ENCODE results near the gene KRTAP5-5.
A peak's percentile ranks its signal among the peaks of the same experiment; 100 is the strongest.
"Not testable (repeated sequence)": the region's sequence is repeated elsewhere in the genome, so short reads cannot be mapped to it uniquely, and the experiment has no call there.

Gene KRTAP5-5

GRCh38 chr11:1643146-1643690 is 13.6 kb downstream of the KRTAP5-5 start:
- DNase-seq: no peak

GRCh38 chr11:1644601-1645356 is 15.2 kb downstream of the KRTAP5-5 start:
- no peak for DNase-seq

- no peak for DNase-seq
Measured at GRCh38 chr11:1645357-1645821, 15.8 kb downstream of the KRTAP5-5 start.

GRCh38 chr11:1646540-1646939 is 17.0 kb downstream of the KRTAP5-5 start:
- DNase-seq: not testable (repeated sequence)

- no peak for DNase-seq
Measured at GRCh38 chr11:1647901-1648652, 18.5 kb downstream of the KRTAP5-5 start.

- DNase-seq: no peak
Measured at GRCh38 chr11:1648653-1649420, 19.3 kb downstream of the KRTAP5-5 start.

- no peak for DNase-seq
Measured at GRCh38 chr11:1650034-1650917, 20.7 kb downstream of the KRTAP5-5 start.

GRCh38 chr11:1650918-1651262 is 21.3 kb downstream of the KRTAP5-5 start:
- DNase-seq: no peak

GRCh38 chr11:1651411-1651980 is 21.9 kb downstream of the KRTAP5-5 start:
- DNase-seq: no peak

GRCh38 chr11:1652026-1652425 is 22.5 kb downstream of the KRTAP5-5 start:
- no peak for DNase-seq

GRCh38 chr11:1652442-1652770 is 22.8 kb downstream of the KRTAP5-5 start:
- DNase-seq: no peak

- DNase-seq: peak; percentile 28
Measured at GRCh38 chr11:1652771-1653540, 23.4 kb downstream of the KRTAP5-5 start.

GRCh38 chr11:1653541-1654387 is 24.2 kb downstream of the KRTAP5-5 start:
- no peak for DNase-seq

GRCh38 chr11:1654388-1655167 is 25.0 kb downstream of the KRTAP5-5 start:
- DNase-seq: no peak

GRCh38 chr11:1655168-1656060 is 25.8 kb downstream of the KRTAP5-5 start:
- no peak for DNase-seq

GRCh38 chr11:1656061-1656441 is 26.5 kb downstream of the KRTAP5-5 start:
- no peak for DNase-seq

GRCh38 chr11:1656670-1657069 is 27.1 kb downstream of the KRTAP5-5 start:
- no peak for DNase-seq

GRCh38 chr11:1659506-1659905 is 29.9 kb downstream of the KRTAP5-5 start:
- DNase-seq: no peak

Data from kidney glomerular epithelial cell (primary cell).